HG03558 (cell line): ENCODE measurements around the gene MAPRE2.

Experiments
- ATAC-seq: cut with Tn5 transposase; IDR thresholded peaks from one replicate; pipeline ENCODE4 v1.9.1; 2021; ENCODE audit warnings: moderate number of reproducible peaks; ENCODE audit not compliant: unreplicated experiment; ENCODE audit errors: extremely low read depth

MAPRE2 gene

DNA sequence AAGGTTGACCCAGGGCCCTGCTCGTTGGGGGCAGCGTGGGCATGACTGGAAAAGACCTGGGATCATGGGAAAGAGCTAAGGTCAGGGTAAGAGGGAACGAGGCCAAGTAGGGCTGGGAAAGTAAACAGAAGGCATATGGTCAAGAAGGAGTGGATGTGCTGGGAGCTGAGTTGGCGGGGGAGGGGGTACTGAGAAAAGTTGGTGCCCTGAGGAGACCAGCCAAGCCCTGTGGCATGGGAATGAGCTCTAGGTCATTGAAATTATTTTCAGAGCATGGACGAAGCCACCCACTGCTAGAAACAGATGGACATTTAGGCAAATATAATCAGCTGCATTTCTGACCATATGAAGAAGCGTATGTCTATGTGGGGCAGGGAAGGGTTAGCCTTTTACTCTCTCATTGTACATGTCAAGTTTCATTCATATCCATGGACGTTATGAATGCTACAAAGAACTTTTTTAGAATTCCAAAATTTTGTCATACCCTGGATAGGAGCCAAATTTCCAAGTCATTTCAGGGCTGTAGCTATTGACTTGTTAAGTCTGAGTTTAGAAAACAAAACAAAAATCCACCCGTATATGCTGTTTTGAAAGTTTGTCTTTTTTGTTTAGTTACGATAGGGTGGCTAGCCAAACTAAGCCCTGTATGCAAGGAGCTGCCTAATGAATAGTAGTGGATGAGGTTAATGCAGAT lies 19.1 kb downstream of the MAPRE2 start:
- ATAC-seq: no peak

DNA sequence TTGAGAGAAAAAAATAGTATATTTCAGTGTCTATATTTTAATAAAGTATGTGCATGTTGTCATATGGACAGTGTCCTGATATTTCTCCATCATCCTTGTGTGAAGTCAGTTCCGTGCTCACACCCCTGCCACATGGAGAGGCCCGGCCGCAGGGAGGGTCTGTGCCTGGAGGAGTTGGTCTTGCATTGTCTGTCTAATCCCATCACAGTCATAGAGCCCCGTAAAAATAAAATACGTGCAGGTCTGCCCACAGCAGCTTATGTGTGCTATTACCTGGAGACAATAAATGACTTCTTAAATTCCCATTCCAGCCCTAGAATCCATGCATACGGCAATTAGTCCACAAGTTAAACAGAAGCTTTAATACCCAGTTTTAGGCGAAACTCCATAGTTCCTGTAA lies 20.1 kb downstream of the MAPRE2 start:
- no peak for ATAC-seq

DNA sequence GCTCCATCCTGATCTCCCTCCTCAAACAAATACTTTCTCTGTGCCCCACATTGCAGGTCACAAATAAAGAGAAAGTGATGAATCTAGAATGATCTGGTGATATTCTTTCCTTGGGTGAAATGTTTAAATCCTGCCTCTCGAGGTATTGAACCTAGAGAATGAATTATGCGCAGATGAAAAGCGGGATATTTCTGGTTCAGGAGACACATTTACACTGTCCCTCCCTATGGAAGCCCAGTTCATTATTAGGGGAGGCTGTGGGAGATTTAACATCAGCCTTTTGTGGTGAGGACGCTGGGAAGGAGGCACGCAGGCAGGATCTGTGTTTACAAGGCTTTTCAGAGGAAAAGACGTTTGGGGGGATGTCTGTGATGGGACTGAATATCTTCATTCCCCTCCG lies 20.6 kb downstream of the MAPRE2 start:
- ATAC-seq: no peak

DNA sequence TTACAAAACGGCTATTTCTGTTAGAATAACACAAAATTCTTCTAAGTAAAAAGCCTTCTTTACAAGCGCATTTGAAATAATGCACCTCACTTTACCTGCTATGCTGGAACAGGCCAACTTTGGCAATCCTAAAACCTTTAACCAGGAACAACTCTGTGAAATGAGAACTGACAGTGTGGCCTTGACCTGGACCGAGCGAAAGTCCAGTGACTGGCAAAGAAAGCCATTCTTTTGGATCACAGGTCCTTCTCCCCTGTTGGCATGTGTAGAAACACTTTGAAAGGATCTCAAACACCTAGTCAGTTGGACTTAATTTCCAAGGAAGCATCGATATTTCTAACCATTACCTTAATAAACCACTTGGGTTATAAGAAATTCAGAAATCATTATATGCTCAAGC lies 21.2 kb downstream of the MAPRE2 start:
- no peak for ATAC-seq

DNA sequence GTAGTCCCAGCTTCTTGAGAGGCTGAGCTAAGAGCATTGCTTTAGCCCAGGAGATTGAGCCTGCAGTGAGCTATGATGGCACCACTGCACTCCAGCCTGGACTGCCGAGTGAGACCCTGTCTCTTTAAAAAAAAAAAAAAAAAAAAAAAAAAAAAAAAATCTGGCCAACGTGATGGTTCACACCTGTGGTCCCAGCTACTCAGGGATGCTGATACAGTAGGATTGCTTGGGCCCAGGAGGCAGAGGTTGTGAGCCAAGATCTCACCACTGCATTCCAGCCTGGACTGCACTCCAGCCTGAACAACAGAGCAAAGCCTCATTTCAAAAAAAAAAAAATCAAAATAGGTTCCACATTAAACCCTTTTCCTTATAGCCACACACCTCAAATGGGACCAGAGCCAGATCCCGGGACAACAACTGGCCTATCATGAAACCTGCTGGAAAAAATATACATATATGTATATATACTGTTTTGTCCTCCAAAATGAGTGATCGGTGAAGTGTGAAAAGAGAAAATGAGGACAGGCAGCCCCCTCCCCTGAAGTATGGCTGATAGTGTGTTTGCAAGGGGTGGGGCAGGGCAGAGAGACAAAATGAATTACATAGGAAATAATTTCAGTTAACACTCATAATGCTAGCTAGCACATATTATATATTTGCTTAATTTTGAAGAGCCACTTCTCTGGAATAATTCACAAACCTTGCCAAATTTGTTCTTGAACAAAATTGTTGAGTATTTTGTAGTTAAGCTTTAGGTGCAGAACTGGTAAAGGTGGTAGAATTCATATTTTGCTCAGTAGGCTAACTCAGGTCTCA lies 22.9 kb downstream of the MAPRE2 start:
- no peak for ATAC-seq

DNA sequence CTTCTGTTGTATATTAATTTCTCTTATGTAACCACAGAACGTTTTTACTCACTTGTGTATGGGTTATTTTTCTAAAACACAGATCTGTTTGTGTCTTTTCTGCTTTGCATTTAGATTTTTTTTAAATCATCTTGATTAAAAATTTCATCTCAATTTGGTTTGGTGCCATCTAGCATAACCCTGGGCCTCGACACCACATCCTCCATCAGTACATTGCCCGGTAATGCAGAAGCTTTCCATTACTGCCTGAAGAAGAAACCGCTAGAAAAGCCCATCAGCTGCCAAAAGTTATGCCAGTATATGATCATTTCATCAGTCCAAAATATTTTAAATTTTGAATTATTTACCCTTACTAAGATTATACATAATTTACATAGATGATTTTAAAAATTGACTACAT lies 26.2 kb downstream of the MAPRE2 start:
- ATAC-seq: no peak

DNA sequence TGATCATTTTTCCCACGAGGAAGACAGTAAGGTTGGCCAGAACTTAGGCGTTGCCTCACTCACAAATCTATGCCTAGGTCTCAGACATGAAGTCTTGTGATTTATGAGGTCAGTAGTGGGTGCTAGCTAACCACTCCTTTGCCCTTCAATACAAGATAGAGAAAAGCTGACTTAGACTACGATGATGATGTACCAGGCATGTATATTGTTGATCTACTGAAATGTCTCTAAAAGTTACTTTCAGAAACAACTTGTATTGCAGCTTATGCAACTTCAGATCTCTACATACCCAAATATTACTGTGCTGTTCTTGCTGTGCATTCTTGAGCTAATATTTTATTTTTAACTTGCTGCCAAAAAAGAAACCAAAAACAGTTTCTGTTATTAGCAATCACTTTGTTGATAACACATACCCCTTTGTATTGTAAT lies 30.6 kb downstream of the MAPRE2 start:
- ATAC-seq: peak; percentile 79

DNA sequence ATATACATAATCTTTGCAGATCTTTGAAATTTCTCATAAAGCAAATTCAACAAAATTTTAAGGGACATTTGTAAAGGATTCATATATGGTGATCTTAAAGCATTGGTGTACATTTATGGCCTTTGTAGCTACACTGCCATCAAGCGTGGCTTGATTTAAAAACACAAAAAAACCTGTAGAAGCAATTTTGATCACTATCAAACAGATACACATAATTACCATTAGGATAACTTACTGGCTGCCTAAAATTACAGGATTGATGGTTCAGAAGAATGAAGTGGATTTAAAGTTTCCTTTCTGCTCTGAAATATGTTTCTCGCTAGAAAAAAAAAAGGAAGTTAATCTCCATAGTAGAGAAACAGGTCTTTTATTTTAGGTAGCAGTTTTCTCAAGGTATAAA lies 31.4 kb downstream of the MAPRE2 start:
- ATAC-seq: no peak

DNA sequence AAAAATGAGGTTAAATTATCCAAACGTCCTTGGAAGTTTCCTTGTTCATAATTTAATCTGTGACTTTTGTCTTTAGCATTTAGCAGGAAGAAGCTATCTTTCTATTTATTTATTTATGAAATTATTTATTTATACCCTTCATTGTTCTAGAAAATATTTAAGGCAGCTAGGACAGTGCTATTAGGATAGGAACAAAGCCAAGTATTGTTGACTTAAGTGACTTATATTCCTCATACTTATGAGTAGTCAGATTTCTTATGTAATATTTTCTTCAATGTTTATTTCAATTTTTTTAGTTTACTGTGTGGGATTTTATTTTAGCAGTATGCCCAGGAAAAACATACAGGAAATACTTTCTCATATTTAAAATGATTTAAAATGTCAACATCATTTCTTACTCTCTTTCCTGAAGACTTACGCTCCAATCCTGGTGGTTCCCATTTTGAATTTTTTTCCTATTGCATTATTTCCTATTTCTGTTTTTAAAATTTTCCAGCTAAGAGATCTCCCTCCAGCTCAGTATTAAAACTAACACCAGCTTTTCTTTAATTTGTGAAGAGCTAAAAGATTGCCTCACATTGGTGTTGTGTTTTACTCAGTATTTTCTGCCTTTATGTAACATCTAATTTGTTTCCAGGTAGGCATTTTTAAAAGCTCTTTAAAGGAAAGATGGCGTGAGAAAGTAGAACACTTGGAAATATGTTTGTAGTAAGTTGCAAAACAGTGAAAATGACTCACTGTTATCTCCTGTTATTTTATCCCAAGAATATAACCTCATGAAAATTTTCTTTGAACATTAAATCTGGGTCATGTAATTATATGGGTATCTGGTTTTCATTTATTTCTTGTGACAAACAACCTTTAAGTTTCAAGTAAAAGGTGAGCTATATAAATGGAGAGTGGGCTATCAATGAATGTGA lies 32.2 kb downstream of the MAPRE2 start:
- no peak for ATAC-seq

DNA sequence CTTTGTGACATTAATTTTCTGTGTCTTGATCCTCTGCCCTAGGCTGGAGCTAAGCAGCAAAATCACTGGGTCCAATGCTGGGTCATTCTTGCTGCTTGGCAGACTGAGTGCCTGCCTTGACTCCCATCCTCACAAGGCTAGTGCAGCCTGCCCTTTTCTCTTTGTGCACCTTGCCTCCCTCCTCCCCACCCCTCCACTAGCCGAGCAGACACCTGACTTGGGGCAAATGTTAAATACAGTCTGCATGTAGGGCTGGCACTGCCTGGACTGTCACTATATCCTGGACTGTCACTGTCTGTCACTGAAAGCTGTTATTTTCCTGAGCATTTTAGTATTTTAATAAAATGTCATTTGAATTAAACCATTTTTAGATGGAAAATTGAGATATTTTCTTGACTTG lies 33.4 kb downstream of the MAPRE2 start:
- no peak for ATAC-seq

DNA sequence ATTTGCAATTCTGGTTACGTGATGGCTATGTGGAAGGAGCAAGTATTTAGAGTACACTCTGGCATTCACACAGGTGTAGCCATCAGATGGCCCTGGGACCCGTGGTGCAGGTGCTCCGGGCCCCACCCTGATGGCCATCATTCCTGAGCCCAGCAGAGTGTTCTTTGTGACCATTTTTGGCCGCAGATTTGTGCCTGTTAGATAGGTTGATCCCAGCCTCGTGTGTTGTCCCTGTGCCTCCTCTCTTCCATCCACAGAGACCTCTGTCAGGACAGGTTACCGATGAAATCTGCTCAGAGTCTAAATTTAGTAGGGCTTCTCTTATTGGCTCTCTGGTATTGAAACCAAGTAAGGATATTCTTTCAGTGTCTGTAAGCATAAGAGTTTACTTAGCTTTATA lies 33.9 kb downstream of the MAPRE2 start:
- no peak for ATAC-seq

DNA sequence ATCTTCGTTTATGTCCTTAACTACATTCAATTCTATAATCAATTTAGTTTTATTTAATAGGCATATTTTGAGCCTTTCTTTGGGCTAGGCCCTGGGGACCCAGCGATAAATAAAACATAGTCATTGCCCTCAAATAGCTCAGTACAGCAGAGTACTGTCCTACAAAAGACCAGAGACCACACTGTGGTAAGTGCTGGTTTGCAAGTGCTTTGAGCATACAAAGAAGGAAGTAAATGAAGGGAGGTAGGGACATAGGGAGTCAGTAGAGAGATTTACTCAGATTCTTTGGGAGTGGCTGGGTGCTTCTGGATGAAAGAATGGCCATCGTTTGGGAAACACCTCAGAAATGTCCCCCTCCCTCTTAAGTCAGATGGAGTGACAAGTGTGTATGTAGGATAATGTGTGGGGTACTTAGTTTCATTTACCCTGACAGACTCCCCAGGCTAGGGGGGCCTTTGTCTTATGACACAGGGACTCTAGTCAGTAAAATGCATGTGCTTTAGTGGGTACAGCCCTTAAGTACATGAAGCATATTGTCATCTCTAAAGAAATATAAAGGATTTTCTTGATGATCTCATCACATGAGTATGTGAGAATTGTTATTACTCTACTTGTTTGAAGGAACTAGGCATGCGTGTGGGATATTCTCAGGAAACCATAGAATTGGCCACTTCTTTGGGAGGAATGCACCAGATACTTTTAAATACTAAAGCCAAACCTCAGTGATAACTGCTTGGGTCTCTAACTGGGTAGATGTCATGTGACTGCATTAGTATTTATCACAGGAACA lies 35.1 kb downstream of the MAPRE2 start:
- ATAC-seq: no peak

DNA sequence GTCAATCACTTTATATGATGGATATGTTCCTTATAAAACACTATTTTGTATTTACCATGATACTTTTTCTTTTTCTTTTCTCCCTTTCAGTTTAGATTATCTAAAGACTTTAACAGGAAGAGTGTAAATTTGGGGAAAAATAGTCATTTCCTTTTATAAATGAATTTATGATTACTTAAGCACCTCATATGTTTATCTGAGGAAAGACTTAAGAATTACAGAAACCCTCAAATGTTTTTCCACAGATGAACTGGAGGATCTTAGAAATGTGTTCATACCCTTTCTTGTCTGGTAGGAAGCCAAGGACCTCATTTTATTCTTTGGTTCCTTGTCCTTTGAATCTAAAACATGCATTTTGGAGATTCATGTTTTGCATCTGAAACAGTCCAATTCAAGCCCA lies 36.7 kb downstream of the MAPRE2 start:
- ATAC-seq: no peak

DNA sequence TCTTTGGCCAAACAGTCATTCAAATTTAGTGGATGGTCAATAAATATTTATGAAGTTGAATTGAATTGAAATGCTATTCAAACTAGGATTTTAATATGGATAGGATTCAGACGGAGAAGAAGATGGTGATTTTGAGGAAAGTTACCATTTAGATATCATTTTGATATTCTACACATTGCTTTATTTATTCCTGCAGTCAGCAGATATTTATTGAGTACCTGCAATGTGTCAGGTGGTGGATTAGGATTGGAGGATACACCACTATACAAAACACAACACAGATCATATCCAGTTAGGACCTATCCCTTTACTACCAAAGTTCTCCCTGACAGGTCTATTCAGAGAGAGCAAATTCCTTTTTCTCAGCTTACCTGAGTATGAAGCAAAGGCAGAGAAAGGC lies 38.8 kb downstream of the MAPRE2 start:
- ATAC-seq: no peak

DNA sequence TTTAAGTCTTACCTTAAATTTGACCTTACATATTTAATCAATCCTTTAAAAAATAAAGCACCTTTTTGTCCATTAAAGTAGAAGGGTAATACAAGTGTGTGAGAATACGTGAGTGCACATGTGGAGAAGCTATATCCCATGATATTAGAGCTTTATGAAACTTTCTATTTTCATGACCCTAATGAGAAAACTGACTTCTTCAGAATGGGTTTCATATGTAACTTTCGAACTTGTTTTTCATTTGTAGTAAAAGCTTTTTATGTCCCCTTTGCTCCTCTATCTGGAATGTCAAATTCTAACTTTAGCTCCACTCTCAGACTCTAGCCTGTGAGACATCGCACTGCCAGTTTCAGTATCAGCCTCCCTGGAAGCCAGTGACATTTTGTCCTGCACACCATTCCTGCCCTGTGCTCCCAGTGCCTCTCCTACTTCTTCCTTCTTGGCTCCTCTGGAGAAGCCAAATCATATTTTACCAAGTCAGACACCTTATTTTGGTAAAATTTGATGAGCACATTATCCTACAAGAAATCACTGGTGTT lies 42.0 kb downstream of the MAPRE2 start:
- no peak for ATAC-seq

DNA sequence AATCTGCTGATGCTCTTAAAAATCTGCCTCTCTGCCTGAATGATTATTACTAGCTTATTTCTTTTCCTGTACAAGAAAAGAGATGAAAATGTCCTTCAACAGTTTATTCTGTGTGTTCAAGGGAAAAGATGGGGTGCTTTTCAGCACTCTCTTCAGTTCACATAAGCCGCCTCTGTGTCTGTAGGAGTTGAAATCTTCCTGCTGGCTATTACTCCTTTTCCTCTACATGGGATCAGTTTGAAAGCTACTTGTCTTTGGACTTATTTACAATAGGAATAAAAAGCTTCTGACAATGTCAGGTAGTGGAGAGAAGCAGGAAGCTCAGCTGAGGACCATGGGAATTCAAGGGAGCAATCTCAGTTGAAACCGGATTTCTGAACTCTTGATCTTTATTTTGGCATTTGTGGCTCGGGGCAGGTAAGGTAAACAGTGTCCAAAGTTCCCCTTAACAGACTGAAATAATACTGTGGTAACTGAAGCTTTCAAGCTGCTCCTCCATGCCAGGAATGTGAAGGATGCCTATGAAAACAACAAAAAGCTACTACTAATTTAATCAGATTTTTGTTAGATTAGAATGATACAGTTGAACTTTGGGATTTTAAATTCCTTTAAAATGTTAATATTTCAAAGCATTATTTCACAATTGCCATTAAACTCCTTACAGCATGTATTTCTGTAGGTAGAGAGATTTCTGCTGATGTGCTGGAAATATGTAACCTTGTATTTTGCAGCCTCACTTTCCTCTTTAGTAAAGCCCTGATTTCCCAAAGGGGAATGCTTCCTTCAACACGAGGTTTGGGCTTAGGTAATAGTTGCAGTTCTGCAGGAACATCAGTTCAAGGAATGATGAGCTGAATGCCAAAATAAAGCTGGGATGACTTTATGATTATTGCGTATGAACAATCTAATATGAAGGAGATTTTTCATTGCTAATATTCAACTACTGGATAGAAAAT lies 43.6 kb downstream of the MAPRE2 start:
- ATAC-seq: no peak

DNA sequence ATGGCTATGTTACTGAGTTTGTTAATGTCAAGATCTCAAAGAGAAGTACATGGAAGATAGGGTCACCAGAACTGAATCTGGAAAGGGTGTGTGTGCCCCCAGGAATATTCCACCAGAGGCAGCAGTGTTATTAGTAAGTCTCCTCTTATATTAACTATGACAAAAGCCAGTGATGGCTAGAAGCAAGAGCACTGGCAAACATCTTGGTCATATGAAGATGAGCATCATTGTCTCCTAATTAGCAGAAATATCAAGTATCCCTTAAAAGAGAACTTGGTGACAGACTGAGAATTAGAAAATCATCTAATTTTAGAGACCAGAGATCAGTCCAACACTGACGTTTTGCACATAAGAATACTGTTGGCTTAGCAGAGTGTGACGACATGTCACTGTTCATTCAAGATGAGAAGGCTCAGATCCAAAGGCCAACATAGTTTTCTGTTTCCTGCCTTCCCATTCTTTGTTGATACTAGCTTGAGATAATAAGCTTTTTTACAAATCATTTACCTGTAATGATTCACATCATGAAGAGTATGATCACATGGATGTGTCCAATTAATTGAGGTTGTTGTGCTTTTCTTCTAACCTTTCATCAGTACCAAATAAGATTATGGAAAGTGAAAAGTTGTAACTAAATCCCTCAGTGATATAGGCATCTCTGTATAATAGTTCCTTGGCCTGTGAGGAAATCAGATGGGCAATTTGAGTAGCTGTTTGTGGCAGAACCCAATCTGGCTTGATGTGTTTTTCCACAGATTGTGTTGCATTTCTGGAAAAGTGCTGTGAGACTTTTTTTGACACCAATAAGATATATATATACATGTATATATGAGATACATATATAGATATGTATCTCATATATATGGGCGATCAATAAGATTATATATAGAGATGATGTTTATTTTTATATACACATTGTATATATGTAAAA lies 44.5 kb downstream of the MAPRE2 start:
- ATAC-seq: no peak

DNA sequence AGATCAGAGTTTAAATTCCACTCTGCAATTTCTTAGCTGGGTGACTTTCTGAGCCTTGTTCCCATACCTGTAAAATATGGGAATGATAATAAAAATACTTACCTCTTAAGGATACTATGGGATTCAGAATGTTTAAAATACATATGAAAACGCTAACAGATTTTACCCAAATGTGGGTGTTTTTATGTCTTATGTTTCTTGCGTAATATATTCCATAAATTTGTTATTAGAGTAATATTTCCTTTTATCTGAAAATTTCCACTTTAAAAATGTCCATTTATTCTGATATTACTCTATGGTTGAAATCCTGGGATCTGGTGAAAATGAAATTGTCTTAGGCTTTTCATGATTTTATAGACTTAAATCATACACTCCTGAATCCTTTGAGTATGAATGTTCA lies 45.5 kb downstream of the MAPRE2 start:
- ATAC-seq: no peak
